ENCODE results near the gene RIOK2.

The RIOK2 gene

DNA sequence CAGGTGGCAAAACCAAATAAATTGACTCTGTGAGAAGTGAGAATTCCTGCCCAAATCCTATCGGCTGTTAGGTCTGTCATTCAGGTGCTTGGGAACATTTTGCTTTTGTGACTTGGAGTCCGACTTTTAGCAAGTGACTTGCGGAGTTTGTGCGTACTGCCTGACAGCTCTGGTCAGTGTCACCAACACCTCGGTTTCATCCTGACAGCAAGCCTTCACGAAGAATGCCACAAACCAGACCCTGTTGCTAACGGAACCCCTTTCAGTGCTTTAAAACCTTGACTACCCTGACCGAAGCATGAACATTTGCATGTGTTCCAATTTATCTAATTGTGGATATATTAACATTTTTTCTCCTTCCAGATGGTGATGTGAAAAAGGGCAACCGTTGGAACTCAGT, 67.1 kb downstream of the RIOK2 start:
- FAIRE-seq: no peak
- TF ChIP-seq, protein P1, sequence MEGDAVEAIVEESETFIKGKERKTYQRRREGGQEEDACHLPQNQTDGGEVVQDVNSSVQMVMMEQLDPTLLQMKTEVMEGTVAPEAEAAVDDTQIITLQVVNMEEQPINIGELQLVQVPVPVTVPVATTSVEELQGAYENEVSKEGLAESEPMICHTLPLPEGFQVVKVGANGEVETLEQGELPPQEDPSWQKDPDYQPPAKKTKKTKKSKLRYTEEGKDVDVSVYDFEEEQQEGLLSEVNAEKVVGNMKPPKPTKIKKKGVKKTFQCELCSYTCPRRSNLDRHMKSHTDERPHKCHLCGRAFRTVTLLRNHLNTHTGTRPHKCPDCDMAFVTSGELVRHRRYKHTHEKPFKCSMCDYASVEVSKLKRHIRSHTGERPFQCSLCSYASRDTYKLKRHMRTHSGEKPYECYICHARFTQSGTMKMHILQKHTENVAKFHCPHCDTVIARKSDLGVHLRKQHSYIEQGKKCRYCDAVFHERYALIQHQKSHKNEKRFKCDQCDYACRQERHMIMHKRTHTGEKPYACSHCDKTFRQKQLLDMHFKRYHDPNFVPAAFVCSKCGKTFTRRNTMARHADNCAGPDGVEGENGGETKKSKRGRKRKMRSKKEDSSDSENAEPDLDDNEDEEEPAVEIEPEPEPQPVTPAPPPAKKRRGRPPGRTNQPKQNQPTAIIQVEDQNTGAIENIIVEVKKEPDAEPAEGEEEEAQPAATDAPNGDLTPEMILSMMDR (IDR thresholded peaks at IDR 0.05; ENCODE audit: insufficient read depth, missing control alignments): no peak
- no peak for DNase-seq (ENCODE audit: insufficient read length, low spot score)

DNA sequence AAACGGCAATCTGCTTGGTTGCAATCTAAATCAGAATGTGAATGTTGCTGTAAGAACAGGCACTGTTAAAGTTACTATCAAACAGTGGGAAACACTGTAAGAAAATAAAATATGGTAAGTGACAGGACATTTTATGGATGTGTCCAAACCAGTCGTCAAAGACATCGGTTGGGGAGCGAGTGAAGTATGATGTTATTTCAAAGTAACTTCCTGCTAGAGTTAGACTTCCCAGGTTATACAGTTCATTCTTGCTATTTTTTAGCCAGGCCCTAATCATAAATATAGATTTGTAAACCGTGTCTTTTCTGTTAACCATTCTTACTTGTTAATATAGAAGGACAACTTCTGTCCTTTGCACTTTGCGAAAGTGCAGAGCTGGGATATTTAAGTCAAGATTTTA, 70.8 kb downstream of the RIOK2 start:
- TF ChIP-seq, protein P1 (IDR thresholded peaks at IDR 0.05; ENCODE audit: insufficient read depth, missing control alignments): no peak
- no peak for DNase-seq (ENCODE audit: insufficient read length, low spot score)
- FAIRE-seq: no peak

DNA sequence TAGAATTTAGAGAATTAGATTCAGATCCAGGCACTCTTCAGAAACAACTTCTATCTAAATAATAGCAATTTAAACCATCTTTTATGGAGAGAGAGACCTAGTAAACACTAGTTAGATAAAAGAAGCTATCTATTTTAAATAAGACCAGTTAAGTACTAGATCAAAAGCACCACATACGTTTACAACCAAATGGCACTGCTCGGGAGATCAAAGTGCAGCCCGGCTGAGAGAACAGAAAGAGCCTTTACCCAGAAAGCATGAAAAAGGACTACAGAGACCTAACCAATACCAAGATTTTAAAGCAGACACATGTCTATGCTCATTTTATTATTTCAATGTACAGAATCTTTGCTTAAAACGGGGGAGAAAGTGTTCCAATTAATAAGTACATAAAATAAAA, 71.4 kb downstream of the RIOK2 start:
- DNase-seq (ENCODE audit: insufficient read length, low spot score) (no peak), FAIRE-seq (no peak)
- TF ChIP-seq, protein P1 (IDR thresholded peaks at IDR 0.05; ENCODE audit: insufficient read depth, missing control alignments): no peak

DNA sequence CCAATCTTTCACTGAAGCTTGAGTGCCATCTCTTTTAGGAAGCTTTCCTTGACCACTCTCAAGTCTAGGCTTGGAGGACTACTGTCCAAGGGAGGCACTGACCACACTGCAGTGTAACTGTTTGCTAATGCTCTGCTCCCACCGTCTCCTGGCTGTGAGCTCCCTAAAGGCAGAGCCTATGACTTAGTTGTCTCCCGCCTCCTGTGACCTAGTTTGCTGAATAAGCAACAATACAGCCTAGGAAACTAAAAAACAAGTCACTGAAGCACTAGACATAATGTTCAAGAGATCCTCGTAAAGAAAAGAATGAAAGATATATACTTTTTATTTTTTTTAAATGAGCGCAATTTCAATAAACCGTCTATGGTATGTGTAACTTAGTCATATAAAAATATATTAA, 72.0 kb downstream of the RIOK2 start:
- TF ChIP-seq, protein P1 (IDR thresholded peaks at IDR 0.05; ENCODE audit: insufficient read depth, missing control alignments): no peak

More for the DNA sequence above, 72.0 kb downstream of the RIOK2 start:
- DNase-seq (ENCODE audit: insufficient read length, low spot score): no peak
- no peak for FAIRE-seq

Measured in D721Med (cell line).